Vagina (tissue), 2 donors: ENCODE measurements around the gene NFIX. TPM values are rescaled to one million over a fixed set of nuclear protein-coding genes. Genes with fewer than 3 reads are reported as not detected.

Experiments
- DNase-seq, 2 donors: peaks; one replicate each; pipeline ENCODE4 v3.0.0-alpha.2; 2017; ENCODE audit errors: extremely low spot score in 2 of 2
- H3K27ac ChIP-seq: fragments of 200-600 bp; sonication (generic); one replicate; pipeline ENCODE4 v1.5.1; 2019
- H3K27me3 ChIP-seq: fragments of 200-600 bp; sonication (generic); one replicate; pipeline ENCODE4 v1.5.1; 2019
- H3K36me3 ChIP-seq, 2 donors: fragments of 200-600 bp; sonication (generic); one replicate each; pipeline ENCODE4 v1.5.1; 2017 to 2019
- H3K4me1 ChIP-seq: fragments of 200-600 bp; sonication (generic); one replicate; pipeline ENCODE4 v1.5.1; 2019
- H3K4me3 ChIP-seq, 2 donors: fragments of 200-600 bp; sonication (generic); 1 replicate in 1 of 2; 2 replicates in 1 of 2; pipeline ENCODE4 v1.5.1; 2016 to 2019
- H3K9me3 ChIP-seq: fragments of 200-600 bp; sonication (generic); one replicate; pipeline ENCODE4 v1.5.1; 2019
- POLR2A ChIP-seq, 2 donors: fragments of 450-650 bp; IDR thresholded peaks; one replicate each; pipeline ENCODE4 v1.6.1; 2017; ENCODE audit warnings: antibody characterized with exemption in 2 of 2, mild to moderate bottlenecking in 2 of 2, moderate library complexity in 2 of 2
- POLR2AphosphoS5 ChIP-seq, 2 donors: sonication (generic); formaldehyde crosslinking; IDR thresholded peaks; one replicate each; pipeline ENCODE4 v1.9.0; 2017; ENCODE audit warnings: antibody characterized with exemption in 2 of 2, mild to moderate bottlenecking in 2 of 2, low read depth in 1 of 2; ENCODE audit not compliant: insufficient read depth in 1 of 2
- intact Hi-C: fragments of 100-400 bp; cut with DNase I; formaldehyde crosslinking; loops from one replicate; pipeline ENCODE4 v1.15.1; 2023
- total RNA-seq: library from RNA; depleted of rRNA; stranded (reverse); fragments of >200 nt; gene quantifications from one replicate; pipeline ENCODE4 v1.2.3, GENCODE V29; 2016
- TF ChIP-seq, protein P1 (sequence below), 3 experiments: fragments of 450-650 bp in 2 of 3; fragments of 200-600 bp in 1 of 3; sonication (generic) in 1 of 3; IDR thresholded peaks; one replicate each; pipeline ENCODE4 v1.5.1; 2017 to 2019; ENCODE audit warnings: antibody characterized with exemption in 3 of 3, mild to moderate bottlenecking in 2 of 3, moderate library complexity in 2 of 3

The NFIX gene
- total RNA-seq, 1 donor from 2014 or later: 81.8 TPM

DNA sequence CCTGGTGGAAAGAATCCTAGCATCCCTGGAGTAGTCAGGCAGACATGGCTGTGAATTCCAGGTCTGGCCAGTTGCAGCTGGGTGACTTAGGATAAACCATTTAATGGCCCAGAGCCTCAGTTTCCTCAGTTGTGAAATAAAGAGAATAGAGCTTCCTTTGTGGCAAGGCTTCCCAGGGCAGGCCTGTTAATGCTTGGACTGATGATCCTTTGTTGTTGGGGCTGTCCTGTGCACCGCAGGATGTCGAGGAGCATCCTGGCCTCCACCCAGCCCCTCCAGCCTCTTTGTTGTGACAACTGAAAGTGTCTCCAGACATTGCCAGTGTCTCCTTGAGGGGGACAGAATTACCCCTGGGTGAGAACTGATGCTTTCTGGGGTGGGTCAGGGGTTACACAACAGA lies 91.1 kb downstream of the NFIX start:
- peak overlapping the region; percentile 17 for H3K27ac ChIP-seq
- peaks cover 51% of the 10 kb centered on the region for H3K4me1 ChIP-seq
- H3K4me3 ChIP-seq: no peak overlapping the region
- H3K27me3 ChIP-seq: no peaks in the 10 kb centered on the region
- TF ChIP-seq POLR2A (IDR thresholded peaks at IDR 0.05) (no peak), POLR2AphosphoS5 (IDR thresholded peaks at IDR 0.05; ENCODE audit: insufficient read depth in 1 of 2, low read depth in 1 of 2) (no peak)
- TF ChIP-seq, protein P1, sequence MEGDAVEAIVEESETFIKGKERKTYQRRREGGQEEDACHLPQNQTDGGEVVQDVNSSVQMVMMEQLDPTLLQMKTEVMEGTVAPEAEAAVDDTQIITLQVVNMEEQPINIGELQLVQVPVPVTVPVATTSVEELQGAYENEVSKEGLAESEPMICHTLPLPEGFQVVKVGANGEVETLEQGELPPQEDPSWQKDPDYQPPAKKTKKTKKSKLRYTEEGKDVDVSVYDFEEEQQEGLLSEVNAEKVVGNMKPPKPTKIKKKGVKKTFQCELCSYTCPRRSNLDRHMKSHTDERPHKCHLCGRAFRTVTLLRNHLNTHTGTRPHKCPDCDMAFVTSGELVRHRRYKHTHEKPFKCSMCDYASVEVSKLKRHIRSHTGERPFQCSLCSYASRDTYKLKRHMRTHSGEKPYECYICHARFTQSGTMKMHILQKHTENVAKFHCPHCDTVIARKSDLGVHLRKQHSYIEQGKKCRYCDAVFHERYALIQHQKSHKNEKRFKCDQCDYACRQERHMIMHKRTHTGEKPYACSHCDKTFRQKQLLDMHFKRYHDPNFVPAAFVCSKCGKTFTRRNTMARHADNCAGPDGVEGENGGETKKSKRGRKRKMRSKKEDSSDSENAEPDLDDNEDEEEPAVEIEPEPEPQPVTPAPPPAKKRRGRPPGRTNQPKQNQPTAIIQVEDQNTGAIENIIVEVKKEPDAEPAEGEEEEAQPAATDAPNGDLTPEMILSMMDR (IDR thresholded peaks at IDR 0.05): no peak
- H3K9me3 ChIP-seq: no peaks in the 10 kb centered on the region
- H3K36me3 ChIP-seq: peaks cover 0 to 33% of the 10 kb centered on the region in 2 donors
- intact Hi-C loops: no loop called here
- DNase-seq: no peak

DNA sequence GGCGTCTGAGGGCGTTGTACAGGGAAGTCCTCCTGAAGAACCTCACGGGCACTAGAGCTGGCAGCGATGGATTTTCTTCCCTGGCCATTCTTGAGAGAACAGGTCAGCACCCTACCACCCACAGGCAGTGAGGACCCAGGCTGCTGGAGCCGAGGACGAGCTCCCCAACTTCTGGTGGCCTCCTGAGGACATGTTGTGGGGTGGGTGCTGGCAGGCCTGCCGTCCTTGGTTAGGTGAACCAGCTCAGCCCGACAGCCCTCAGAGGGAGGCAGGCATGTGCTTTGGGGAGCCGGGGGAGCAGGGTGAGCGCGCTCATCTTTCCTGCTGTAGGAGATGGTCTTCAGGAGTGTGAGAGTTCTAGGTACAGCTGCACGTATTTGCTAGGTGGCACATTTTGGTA lies 92.0 kb downstream of the NFIX start:
- H3K27ac ChIP-seq: no peak overlapping the region
- no peak overlapping the region for H3K4me3 ChIP-seq
- TF ChIP-seq, protein P1 (IDR thresholded peaks at IDR 0.05): no peak
- TF ChIP-seq POLR2A (IDR thresholded peaks at IDR 0.05) (no peak), POLR2AphosphoS5 (IDR thresholded peaks at IDR 0.05; ENCODE audit: insufficient read depth in 1 of 2, low read depth in 1 of 2) (no peak)
- H3K27me3 ChIP-seq: no peaks in the 10 kb centered on the region
- intact Hi-C loops: no loop called here
- DNase-seq: no peak
- peaks cover 51% of the 10 kb centered on the region for H3K4me1 ChIP-seq
- H3K36me3 ChIP-seq: peaks cover 0 to 23% of the 10 kb centered on the region in 2 donors
- H3K9me3 ChIP-seq: no peaks in the 10 kb centered on the region

DNA sequence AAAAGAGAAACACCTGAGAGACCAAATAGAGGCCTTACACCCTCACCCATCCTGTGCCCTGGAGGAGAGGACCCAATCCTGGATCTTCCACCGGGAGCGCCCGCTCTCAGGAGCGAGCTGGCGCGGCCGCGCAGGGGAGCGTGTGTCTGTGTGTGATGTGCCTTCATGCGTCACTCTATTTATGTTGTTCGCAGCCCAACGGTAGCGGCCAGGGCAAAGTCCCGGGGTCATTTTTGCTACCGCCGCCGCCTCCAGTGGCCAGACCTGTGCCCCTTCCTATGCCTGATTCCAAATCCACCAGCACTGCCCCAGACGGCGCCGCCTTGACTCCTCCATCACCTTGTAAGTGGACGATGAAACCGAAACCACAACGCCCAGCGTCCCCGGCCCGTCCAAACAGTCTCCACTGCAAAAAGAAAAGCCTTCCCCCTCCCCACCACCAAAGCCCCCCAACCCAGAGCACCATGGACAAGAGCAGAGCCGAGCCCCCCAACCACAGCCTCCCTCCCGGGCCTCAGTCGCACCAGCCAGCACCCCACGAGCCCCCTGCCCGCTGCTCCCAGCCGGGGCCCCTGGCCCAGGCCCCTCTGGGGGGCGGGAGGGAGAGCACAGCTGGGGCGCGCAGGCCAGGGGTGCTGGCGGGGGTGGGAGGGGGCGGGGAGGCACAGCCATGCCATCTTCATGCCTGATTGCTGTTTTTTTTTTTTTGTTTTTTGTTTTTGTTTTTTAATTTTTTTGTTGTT lies 92.7 kb downstream of the NFIX start:
- DNase-seq: no peak
- Histone ChIP-seq H3K27ac (peak overlapping the region; percentile 85), H3K4me1 (peaks cover 53% of the 10 kb centered on the region), H3K9me3 (no peaks in the 10 kb centered on the region), H3K36me3 (peaks cover 0 to 19% of the 10 kb centered on the region in 2 donors), H3K4me3 (no peak overlapping the region), H3K27me3 (no peaks in the 10 kb centered on the region)
- TF ChIP-seq, protein P1 (IDR thresholded peaks at IDR 0.05): no peak
- no peak for TF ChIP-seq POLR2A (IDR thresholded peaks at IDR 0.05)
- TF ChIP-seq POLR2AphosphoS5 (IDR thresholded peaks at IDR 0.05; ENCODE audit: insufficient read depth in 1 of 2, low read depth in 1 of 2): no peak
- intact Hi-C loops: no loop called here

DNA sequence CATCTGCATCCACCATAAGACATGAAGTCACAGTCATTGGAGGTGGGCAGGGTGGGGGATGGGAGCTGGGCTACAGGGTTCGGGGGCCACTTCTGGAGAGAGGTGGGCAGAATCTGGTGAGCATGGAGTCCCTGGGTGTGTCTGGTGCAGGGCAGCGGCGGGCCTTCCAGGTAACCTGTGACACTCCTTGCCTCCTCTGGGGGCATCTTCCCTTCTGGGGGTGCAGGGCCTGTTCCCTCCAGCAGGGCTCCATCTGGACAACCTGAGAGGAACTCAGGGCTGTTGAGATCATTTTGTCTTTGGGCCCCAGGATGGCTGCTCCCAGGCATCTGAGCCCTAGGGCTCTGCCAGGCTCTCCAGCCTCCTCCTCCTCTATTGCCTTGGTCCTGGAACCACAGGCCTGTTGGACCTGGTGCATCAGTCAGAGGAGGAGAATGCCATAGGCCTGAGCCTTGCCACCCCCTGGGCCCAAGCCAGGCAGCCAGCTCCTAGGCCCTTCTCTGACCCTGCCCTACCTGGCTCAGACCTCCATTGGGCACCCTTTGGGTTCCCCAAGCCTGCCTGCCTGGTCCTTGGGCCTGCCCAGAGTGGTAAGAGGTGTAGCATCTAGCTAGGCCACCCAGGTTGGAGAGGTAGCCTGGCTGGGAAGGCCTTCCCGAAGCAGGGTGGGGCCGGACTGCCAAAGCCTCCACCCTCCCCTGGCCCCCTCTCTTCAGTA lies 94.0 kb downstream of the NFIX start:
- DNase-seq: no peak
- peak overlapping the region; percentile 85 for H3K27ac ChIP-seq
- TF ChIP-seq POLR2A (IDR thresholded peaks at IDR 0.05) (no peak), POLR2AphosphoS5 (IDR thresholded peaks at IDR 0.05; ENCODE audit: insufficient read depth in 1 of 2, low read depth in 1 of 2) (no peak)
- no peaks in the 10 kb centered on the region for H3K27me3 ChIP-seq
- H3K9me3 ChIP-seq: no peaks in the 10 kb centered on the region
- H3K4me1 ChIP-seq: peaks cover 66% of the 10 kb centered on the region
- intact Hi-C loops: no loop called here
- H3K36me3 ChIP-seq: peaks cover 0 to 9% of the 10 kb centered on the region in 2 donors
- H3K4me3 ChIP-seq: no peak overlapping the region

DNA sequence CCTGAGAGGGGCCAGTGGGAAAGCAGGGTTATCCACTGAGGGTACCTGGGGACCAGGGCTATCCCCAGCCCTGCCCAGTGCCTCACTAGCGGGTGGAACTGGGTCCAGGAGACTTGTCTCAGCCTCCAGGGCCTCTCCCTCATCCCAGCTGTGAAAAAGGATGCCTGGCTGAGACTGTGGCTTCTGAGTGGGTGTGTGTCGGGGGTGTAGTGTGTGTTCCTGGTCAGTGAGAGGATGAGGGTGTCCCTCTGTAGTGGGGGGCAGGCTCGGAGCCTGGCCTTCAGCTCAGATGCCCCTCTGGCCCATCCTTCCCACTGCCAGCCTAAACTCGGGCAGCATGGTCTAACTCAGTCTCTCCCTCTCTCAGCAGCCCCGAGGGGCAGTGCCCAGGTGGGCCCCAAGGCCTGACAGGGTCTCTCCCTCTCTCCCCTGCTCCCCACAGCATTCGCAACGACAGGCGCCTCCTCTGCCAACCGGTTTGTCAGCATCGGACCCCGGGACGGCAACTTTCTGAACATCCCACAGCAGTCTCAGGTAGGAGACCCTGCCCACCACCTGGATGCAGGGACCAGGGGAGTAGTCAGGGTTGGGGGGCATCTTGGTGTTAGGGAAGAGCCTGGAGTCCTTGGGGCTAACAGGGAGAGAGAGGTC lies 94.7 kb downstream of the NFIX start:
- H3K27me3 ChIP-seq: no peaks in the 10 kb centered on the region
- peak overlapping the region; percentile 85 for H3K27ac ChIP-seq
- DNase-seq: no peak
- TF ChIP-seq POLR2AphosphoS5 (IDR thresholded peaks at IDR 0.05; ENCODE audit: insufficient read depth in 1 of 2, low read depth in 1 of 2): no peak
- TF ChIP-seq, protein P1 (IDR thresholded peaks at IDR 0.05): no peak
- TF ChIP-seq POLR2A (IDR thresholded peaks at IDR 0.05): no peak
- no peak overlapping the region for H3K4me3 ChIP-seq
- peaks cover 71% of the 10 kb centered on the region for H3K4me1 ChIP-seq
- H3K9me3 ChIP-seq: no peaks in the 10 kb centered on the region
- peaks cover 0 to 9% of the 10 kb centered on the region in 2 donors for H3K36me3 ChIP-seq
- intact Hi-C loops: loop anchor here (5.0 kb wide), 1 partner anchor 108 kb away; no protein-coding TSS in a partner anchor
